A673 (cell line): ENCODE measurements around the gene HMGB1. TPM values are rescaled to one million over a fixed set of nuclear protein-coding genes. Genes with fewer than 3 reads are reported as not detected.
"Not testable (repeated sequence)": the region's sequence is repeated elsewhere in the genome, so short reads cannot be mapped to it uniquely, and the experiment has no call there.

Source experiments
- BruUV-seq: library from RNA; stranded (reverse); fragments of 400-500 nt; replicated peaks from 2 replicates; lab custom pipeline; 2021; lab: Mats Ljungman, UMichigan
- CTCF ChIA-PET: fragments of 300-600 bp; sonication (Branson Sonifier 250); formaldehyde crosslinking; loops from one replicate; lab custom pipeline; 2022; ENCODE audit warnings: antibody characterized with exemption; lab: Charles Lee
- POLR2A ChIA-PET: fragments of 300-600 bp; sonication (Branson Sonifier 250); formaldehyde crosslinking; loops from one replicate; lab custom pipeline; 2022; ENCODE audit warnings: antibody characterized with exemption; ENCODE audit not compliant: low non-redundant PET; lab: Charles Lee
- DNase-seq: peaks from one replicate; pipeline ENCODE4 v3.0.0-alpha.2; 2015; ENCODE audit warnings: low spot score
- H3K27ac ChIP-seq: fragments of 200-600 bp; sonication (generic); 2 replicates; pipeline ENCODE4 v1.5.1; 2016; ENCODE audit warnings: mixed run types, low read depth, mild to moderate bottlenecking, mixed read lengths, antibody characterized with exemption, low read length; ENCODE audit not compliant: poor library complexity, severe bottlenecking
- H3K27me3 ChIP-seq: fragments of 200-600 bp; sonication (generic); replicated peaks from 2 replicates; pipeline ENCODE4 v1.6.1; 2017; ENCODE audit warnings: mixed run types, low read depth, mild to moderate bottlenecking, mixed read lengths, antibody characterized with exemption, low read length; ENCODE audit not compliant: insufficient read depth, poor library complexity
- H3K36me3 ChIP-seq: fragments of 200-600 bp; sonication (generic); 2 replicates; pipeline ENCODE4 v1.6.1; 2016; ENCODE audit warnings: mixed run types, mild to moderate bottlenecking, mixed read lengths, antibody characterized with exemption, low read length; ENCODE audit not compliant: insufficient read depth, poor library complexity, severe bottlenecking
- H3K4me1 ChIP-seq: fragments of 200-600 bp; sonication (generic); 2 replicates; pipeline ENCODE4 v1.6.1; 2017; ENCODE audit warnings: mixed run types, mild to moderate bottlenecking, mixed read lengths, antibody characterized with exemption, low read length; ENCODE audit not compliant: insufficient read depth, poor library complexity, severe bottlenecking
- H3K4me3 ChIP-seq: fragments of 200-600 bp; sonication (generic); 2 replicates; pipeline ENCODE4 v1.5.1; 2016; ENCODE audit warnings: low read depth, mixed run types, mild to moderate bottlenecking, mixed read lengths, low read length; ENCODE audit not compliant: poor library complexity, severe bottlenecking
- H3K9me3 ChIP-seq: fragments of 200-600 bp; sonication (generic); 2 replicates; pipeline ENCODE4 v1.6.1; 2016; ENCODE audit warnings: mixed run types, low read depth, mild to moderate bottlenecking, mixed read lengths, antibody characterized with exemption, low read length; ENCODE audit not compliant: poor library complexity, severe bottlenecking
- EZH2 ChIP-seq: fragments of 200-600 bp; sonication (generic); IDR thresholded peaks from 2 replicates; pipeline ENCODE4 v1.6.1; 2017; ENCODE audit warnings: borderline replicate concordance, low read depth, mild to moderate bottlenecking, mixed read lengths, antibody characterized with exemption, low read length; ENCODE audit not compliant: poor library complexity, severe bottlenecking
- intact Hi-C: fragments of 100-400 bp; cut with micrococcal nuclease; formaldehyde crosslinking; loops from one replicate; pipeline ENCODE4 v1.10.0; 2022; ENCODE audit not compliant: unreplicated experiment
- total RNA-seq: library from RNA; stranded (reverse); gene quantifications from 2 replicates; pipeline ENCODE4 v1.2.3, GENCODE V29; 2021
- TF ChIP-seq, protein P1 (sequence below): fragments of 300-800, 200-600 bp; sonication (generic); conservative IDR thresholded peaks from 2 replicates; pipeline ENCODE4 v1.5.1; 2017; ENCODE audit warnings: low read depth, mild to moderate bottlenecking, antibody characterized with exemption, low read length, moderate library complexity, mixed read lengths

HMGB1 gene
- total RNA-seq, 1 experiment from 2014 or later, result 1,602 TPM

DNA sequence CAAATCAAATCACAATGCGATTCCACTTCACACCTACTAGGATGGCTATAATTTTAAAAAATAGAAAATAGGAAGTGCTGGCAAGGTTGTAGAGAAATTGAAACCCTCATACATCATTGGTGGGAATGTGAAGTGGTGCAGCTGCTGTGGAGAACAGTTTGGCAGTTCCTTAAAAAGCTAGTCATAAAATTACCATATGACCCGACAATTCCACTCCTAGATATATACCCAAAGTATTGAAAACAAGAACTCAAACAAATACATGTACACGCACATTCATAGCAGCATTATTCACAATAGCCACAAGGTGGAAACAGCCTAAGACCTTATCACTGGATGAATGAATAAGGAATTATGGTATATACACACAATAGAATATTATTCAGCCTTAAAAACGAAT lies 12.0 kb downstream of the HMGB1 start:
- POLR2A ChIA-PET, result no interaction called here
- DNase-seq, result peak; percentile 52
- BruUV-seq, result no TSS peak
- Histone ChIP-seq H3K27me3 (no peaks in the 10 kb centered on the region), H3K9me3 (no peaks in the 10 kb centered on the region), H3K27ac (no peak overlapping the region), H3K36me3 (peaks cover 17% of the 10 kb centered on the region), H3K4me3 (no peak overlapping the region), H3K4me1 (peaks cover 13% of the 10 kb centered on the region)
- TF ChIP-seq, protein P1, sequence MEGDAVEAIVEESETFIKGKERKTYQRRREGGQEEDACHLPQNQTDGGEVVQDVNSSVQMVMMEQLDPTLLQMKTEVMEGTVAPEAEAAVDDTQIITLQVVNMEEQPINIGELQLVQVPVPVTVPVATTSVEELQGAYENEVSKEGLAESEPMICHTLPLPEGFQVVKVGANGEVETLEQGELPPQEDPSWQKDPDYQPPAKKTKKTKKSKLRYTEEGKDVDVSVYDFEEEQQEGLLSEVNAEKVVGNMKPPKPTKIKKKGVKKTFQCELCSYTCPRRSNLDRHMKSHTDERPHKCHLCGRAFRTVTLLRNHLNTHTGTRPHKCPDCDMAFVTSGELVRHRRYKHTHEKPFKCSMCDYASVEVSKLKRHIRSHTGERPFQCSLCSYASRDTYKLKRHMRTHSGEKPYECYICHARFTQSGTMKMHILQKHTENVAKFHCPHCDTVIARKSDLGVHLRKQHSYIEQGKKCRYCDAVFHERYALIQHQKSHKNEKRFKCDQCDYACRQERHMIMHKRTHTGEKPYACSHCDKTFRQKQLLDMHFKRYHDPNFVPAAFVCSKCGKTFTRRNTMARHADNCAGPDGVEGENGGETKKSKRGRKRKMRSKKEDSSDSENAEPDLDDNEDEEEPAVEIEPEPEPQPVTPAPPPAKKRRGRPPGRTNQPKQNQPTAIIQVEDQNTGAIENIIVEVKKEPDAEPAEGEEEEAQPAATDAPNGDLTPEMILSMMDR, result peak; percentile 38
- TF ChIP-seq EZH2, result no peak
- CTCF ChIA-PET, result no interaction called here
- intact Hi-C loops, result loop anchor here (2.0 kb wide), 1 partner anchor 321 kb away; no protein-coding TSS in a partner anchor

DNA sequence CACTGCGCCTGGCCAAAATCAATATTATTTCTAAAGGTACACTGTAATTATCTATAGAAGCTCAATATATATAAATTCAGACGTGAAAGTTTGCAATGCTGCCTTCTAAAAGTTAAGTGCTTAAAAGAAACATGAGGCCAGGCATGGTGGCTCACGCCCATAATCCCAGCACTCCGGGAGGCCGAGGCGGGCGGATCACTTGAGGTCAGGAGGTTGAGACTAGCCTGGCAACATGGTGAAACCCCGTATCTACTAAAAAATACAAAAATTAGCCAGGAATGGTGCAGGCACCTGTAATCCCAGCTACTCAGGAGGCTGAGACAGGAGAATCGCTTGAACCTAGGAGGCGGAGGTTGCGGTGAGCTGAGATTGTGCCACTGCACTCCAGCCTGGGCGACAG lies 14.3 kb downstream of the HMGB1 start:
- DNase-seq, H3K4me3 ChIP-seq, intact Hi-C loops, CTCF ChIA-PET, H3K27ac ChIP-seq, H3K9me3 ChIP-seq, H3K27me3 ChIP-seq, H3K36me3 ChIP-seq, H3K4me1 ChIP-seq, POLR2A ChIA-PET, BruUV-seq: not testable (repeated sequence)

DNA sequence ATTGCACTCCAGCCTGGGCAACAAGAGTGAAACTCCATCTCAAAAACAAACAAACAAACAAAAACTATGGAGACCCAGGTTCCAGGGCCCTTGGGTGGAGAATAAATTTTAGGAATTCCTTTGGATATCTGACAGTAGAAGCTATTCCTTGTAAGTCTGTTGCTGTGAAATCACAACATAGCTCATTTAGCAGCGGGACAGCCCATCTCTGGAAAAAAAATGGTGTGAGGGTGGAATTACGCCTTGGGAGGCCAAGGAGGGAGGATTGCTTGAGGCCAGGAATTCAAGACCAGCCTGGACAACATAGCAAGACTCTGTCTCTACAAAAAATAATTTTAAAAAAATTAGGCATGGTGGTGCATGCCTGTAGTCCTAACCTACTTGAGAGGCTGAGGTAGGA lies 15.7 kb downstream of the HMGB1 start:
- no TSS peak for BruUV-seq
- Histone ChIP-seq H3K27ac (no peak overlapping the region), H3K4me1 (peaks cover 12% of the 10 kb centered on the region), H3K27me3 (no peaks in the 10 kb centered on the region), H3K9me3 (no peaks in the 10 kb centered on the region), H3K36me3 (no peaks in the 10 kb centered on the region), H3K4me3 (no peak overlapping the region)
- ChIA-PET POLR2A (no interaction called here), CTCF (no interaction called here)
- TF ChIP-seq, protein P1, result no peak
- no peak for TF ChIP-seq EZH2
- intact Hi-C loops, result no loop called here
- DNase-seq, result no peak

DNA sequence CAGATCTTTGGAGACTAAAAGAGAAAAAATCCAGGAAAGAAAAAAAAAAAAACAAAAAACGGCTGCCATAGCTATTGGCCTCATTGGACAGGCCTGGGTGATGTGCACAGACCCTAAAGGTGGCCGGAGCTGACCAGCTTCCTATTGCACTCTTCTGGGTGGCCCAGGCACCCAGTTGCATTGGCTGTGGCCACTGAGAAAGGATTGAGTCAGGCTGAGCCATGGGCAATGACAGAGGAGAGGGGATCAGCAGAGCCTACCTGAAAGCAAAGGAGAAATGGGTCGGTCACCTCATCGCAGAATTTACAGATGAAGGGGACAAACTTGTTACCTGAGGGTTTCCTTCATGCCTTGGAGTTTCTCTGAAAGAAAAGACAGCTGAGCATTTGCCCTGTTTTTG lies 17.3 kb downstream of the HMGB1 start:
- H3K27me3 ChIP-seq, result no peaks in the 10 kb centered on the region
- no peak for TF ChIP-seq EZH2
- TF ChIP-seq, protein P1, result no peak
- CTCF ChIA-PET, result no interaction called here
- no peak for DNase-seq
- H3K4me1 ChIP-seq, result peaks cover 24% of the 10 kb centered on the region
- no peak overlapping the region for H3K27ac ChIP-seq
- H3K36me3 ChIP-seq, result no peaks in the 10 kb centered on the region
- no peaks in the 10 kb centered on the region for H3K9me3 ChIP-seq
- no TSS peak for BruUV-seq
- H3K4me3 ChIP-seq, result no peak overlapping the region
- POLR2A ChIA-PET, result interaction anchor here (0.7 kb wide), 1 partner anchor 13 kb away, joined by 3 read pairs; no protein-coding TSS in a partner anchor
- intact Hi-C loops, result no loop called here
